A673 (cell line): ENCODE measurements around the gene NLGN3. TPM values are rescaled to one million over a fixed set of nuclear protein-coding genes. Genes with fewer than 3 reads are reported as not detected.

ENCODE experiments used
- BruUV-seq: library from RNA; stranded (reverse); fragments of 400-500 nt; replicated peaks from 2 replicates; lab custom pipeline; 2021; lab: Mats Ljungman, UMichigan
- CTCF ChIA-PET: fragments of 300-600 bp; sonication (Branson Sonifier 250); formaldehyde crosslinking; loops from one replicate; lab custom pipeline; 2022; ENCODE audit warnings: antibody characterized with exemption; lab: Charles Lee
- POLR2A ChIA-PET: fragments of 300-600 bp; sonication (Branson Sonifier 250); formaldehyde crosslinking; loops from one replicate; lab custom pipeline; 2022; ENCODE audit warnings: antibody characterized with exemption; ENCODE audit not compliant: low non-redundant PET; lab: Charles Lee
- DNase-seq: peaks from one replicate; pipeline ENCODE4 v3.0.0-alpha.2; 2015; ENCODE audit warnings: low spot score
- H3K27ac ChIP-seq: fragments of 200-600 bp; sonication (generic); 2 replicates; pipeline ENCODE4 v1.5.1; 2016; ENCODE audit warnings: mixed run types, low read depth, mild to moderate bottlenecking, mixed read lengths, antibody characterized with exemption, low read length; ENCODE audit not compliant: poor library complexity, severe bottlenecking
- H3K27me3 ChIP-seq: fragments of 200-600 bp; sonication (generic); replicated peaks from 2 replicates; pipeline ENCODE4 v1.6.1; 2017; ENCODE audit warnings: mixed run types, low read depth, mild to moderate bottlenecking, mixed read lengths, antibody characterized with exemption, low read length; ENCODE audit not compliant: insufficient read depth, poor library complexity
- H3K36me3 ChIP-seq: fragments of 200-600 bp; sonication (generic); 2 replicates; pipeline ENCODE4 v1.6.1; 2016; ENCODE audit warnings: mixed run types, mild to moderate bottlenecking, mixed read lengths, antibody characterized with exemption, low read length; ENCODE audit not compliant: insufficient read depth, poor library complexity, severe bottlenecking
- H3K4me1 ChIP-seq: fragments of 200-600 bp; sonication (generic); 2 replicates; pipeline ENCODE4 v1.6.1; 2017; ENCODE audit warnings: mixed run types, mild to moderate bottlenecking, mixed read lengths, antibody characterized with exemption, low read length; ENCODE audit not compliant: insufficient read depth, poor library complexity, severe bottlenecking
- H3K4me3 ChIP-seq: fragments of 200-600 bp; sonication (generic); 2 replicates; pipeline ENCODE4 v1.5.1; 2016; ENCODE audit warnings: low read depth, mixed run types, mild to moderate bottlenecking, mixed read lengths, low read length; ENCODE audit not compliant: poor library complexity, severe bottlenecking
- H3K9me3 ChIP-seq: fragments of 200-600 bp; sonication (generic); 2 replicates; pipeline ENCODE4 v1.6.1; 2016; ENCODE audit warnings: mixed run types, low read depth, mild to moderate bottlenecking, mixed read lengths, antibody characterized with exemption, low read length; ENCODE audit not compliant: poor library complexity, severe bottlenecking
- CTCF ChIP-seq: fragments of 300-800, 200-600 bp; sonication (generic); conservative IDR thresholded peaks from 2 replicates; pipeline ENCODE4 v1.5.1; 2017; ENCODE audit warnings: low read depth, mild to moderate bottlenecking, antibody characterized with exemption, low read length, moderate library complexity, mixed read lengths
- EZH2 ChIP-seq: fragments of 200-600 bp; sonication (generic); IDR thresholded peaks from 2 replicates; pipeline ENCODE4 v1.6.1; 2017; ENCODE audit warnings: borderline replicate concordance, low read depth, mild to moderate bottlenecking, mixed read lengths, antibody characterized with exemption, low read length; ENCODE audit not compliant: poor library complexity, severe bottlenecking
- intact Hi-C: fragments of 100-400 bp; cut with micrococcal nuclease; formaldehyde crosslinking; loops from one replicate; pipeline ENCODE4 v1.10.0; 2022; ENCODE audit not compliant: unreplicated experiment
- total RNA-seq: library from RNA; stranded (reverse); gene quantifications from 2 replicates; pipeline ENCODE4 v1.2.3, GENCODE V29; 2021

Gene NLGN3
- total RNA-seq, 1 experiment from 2014 or later, result 1.2 TPM

GRCh38 chrX:71102292-71102691 is 42.3 kb upstream of the NLGN3 start:
- intact Hi-C loops, result no loop called here
- DNase-seq, result no peak
- H3K9me3 ChIP-seq, result no peaks in the 10 kb centered on the region
- ChIA-PET CTCF (no interaction called here), POLR2A (no interaction called here)
- peaks cover 11% of the 10 kb centered on the region for H3K4me1 ChIP-seq
- no peak overlapping the region for H3K4me3 ChIP-seq
- H3K27me3 ChIP-seq, result no peaks in the 10 kb centered on the region
- no TSS peak for BruUV-seq
- H3K27ac ChIP-seq, result peak overlapping the region; percentile 55
- no peaks in the 10 kb centered on the region for H3K36me3 ChIP-seq
- no peak for TF ChIP-seq EZH2
- TF ChIP-seq CTCF, result no peak

- Histone ChIP-seq H3K27me3 (no peaks in the 10 kb centered on the region), H3K4me1 (peaks cover 11% of the 10 kb centered on the region), H3K4me3 (no peak overlapping the region), H3K27ac (peak overlapping the region; percentile 55), H3K9me3 (no peaks in the 10 kb centered on the region), H3K36me3 (no peaks in the 10 kb centered on the region)
- CTCF ChIA-PET, result no interaction called here
- POLR2A ChIA-PET, result no interaction called here
- DNase-seq, result no peak
- intact Hi-C loops, result no loop called here
- BruUV-seq, result no TSS peak
- TF ChIP-seq CTCF (no peak), EZH2 (no peak)
Measured at GRCh38 chrX:71103110-71103983, 41.3 kb upstream of the NLGN3 start.

DNA sequence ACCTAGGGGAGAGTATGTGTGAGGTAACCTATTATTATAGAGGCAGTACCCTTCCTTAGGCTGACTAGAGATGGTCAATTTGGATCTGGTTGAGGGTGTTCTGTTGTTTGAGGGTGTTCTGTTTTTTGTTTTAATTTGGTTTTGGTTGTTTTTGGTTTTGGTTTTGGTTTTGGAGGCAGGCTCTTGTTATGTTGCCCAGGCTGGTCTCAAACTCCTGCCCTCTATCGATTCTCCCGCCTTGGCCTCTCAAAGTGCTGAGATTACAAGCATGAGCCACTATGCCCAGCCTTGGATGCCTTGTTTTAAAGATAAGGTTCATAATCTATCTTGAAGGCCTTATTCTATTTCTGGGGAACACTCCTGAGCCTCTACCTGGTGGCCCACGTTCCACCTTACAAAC is 39.0 kb upstream of the NLGN3 start:
- TF ChIP-seq CTCF (no peak), EZH2 (no peak)
- BruUV-seq, result no TSS peak
- no peaks in the 10 kb centered on the region for H3K27me3 ChIP-seq
- no peak overlapping the region for H3K4me3 ChIP-seq
- no peak overlapping the region for H3K27ac ChIP-seq
- intact Hi-C loops, result no loop called here
- DNase-seq, result no peak
- CTCF ChIA-PET, result no interaction called here
- H3K4me1 ChIP-seq, result peaks cover 11% of the 10 kb centered on the region
- POLR2A ChIA-PET, result no interaction called here
- no peaks in the 10 kb centered on the region for H3K9me3 ChIP-seq
- no peaks in the 10 kb centered on the region for H3K36me3 ChIP-seq
